Ectodermal cell (in vitro differentiated cells): ENCODE measurements around the gene CSMD2.

Experiments
- H3K27ac ChIP-seq: 2 replicates; pipeline ENCODE4 v1.7.0; 2013; ENCODE audit warnings: mild to moderate bottlenecking, low read depth, low read length; ENCODE audit not compliant: insufficient read depth, poor library complexity, severe bottlenecking
- H3K27me3 ChIP-seq: 2 replicates; pipeline ENCODE4 v1.7.0; 2013; ENCODE audit warnings: mild to moderate bottlenecking, low read length; ENCODE audit not compliant: insufficient read depth, control insufficient read depth, poor library complexity, severe bottlenecking
- H3K36me3 ChIP-seq: one replicate; pipeline ENCODE4 v1.7.0; 2013; ENCODE audit warnings: low read length; ENCODE audit not compliant: control insufficient read depth, insufficient read depth
- H3K4me1 ChIP-seq: one replicate; pipeline ENCODE4 v1.7.0; 2013; ENCODE audit warnings: low read length; ENCODE audit not compliant: control insufficient read depth, insufficient read depth
- H3K4me3 ChIP-seq: 2 replicates; pipeline ENCODE4 v1.7.0; 2013; ENCODE audit warnings: low read depth, low read length, control low read depth; ENCODE audit not compliant: insufficient read depth
- H3K9me3 ChIP-seq: 2 replicates; pipeline ENCODE4 v1.7.0; 2013; ENCODE audit warnings: mild to moderate bottlenecking, low read length, moderate library complexity; ENCODE audit not compliant: control insufficient read depth
- WGBS, 2 experiments: methylation state at CpG; one replicate each; pipeline ENCODE4 v1.1.7; 2013; ENCODE audit warnings: missing lambda C conversion rate in 2 of 2; 5-methylcytosine and 5-hydroxymethylcytosine counted together

The CSMD2 gene

DNA sequence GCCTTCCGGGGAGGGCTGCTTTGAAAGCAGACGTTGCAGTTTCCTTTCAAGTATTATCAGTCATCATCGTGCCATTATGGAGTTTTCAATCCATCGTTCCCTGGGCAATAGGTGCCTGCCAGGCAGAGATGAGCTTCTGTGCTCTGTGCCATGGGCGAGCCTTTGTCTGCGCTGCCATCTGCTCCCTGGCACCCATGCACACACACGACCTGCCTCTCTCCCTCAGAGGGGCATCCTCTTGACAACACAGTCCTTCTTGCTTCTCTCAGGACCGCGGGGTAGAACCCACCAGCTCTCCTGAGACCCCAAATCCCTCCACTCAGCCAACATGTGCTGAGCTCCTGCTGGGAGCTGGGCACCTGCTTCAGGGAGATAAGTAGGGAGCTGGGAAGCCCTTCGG is 151.9 kb downstream of the CSMD2 start:
- no peaks in the 10 kb centered on the region for H3K27me3 ChIP-seq
- no peaks in the 10 kb centered on the region for H3K9me3 ChIP-seq
- no peak overlapping the region for H3K4me3 ChIP-seq
- no peaks in the 10 kb centered on the region for H3K4me1 ChIP-seq
- no peak overlapping the region for H3K27ac ChIP-seq
- WGBS, 2 experiments: 88 to 89% methylated on average over 10 of the region's 10 CpGs
- H3K36me3 ChIP-seq: no peaks in the 10 kb centered on the region

DNA sequence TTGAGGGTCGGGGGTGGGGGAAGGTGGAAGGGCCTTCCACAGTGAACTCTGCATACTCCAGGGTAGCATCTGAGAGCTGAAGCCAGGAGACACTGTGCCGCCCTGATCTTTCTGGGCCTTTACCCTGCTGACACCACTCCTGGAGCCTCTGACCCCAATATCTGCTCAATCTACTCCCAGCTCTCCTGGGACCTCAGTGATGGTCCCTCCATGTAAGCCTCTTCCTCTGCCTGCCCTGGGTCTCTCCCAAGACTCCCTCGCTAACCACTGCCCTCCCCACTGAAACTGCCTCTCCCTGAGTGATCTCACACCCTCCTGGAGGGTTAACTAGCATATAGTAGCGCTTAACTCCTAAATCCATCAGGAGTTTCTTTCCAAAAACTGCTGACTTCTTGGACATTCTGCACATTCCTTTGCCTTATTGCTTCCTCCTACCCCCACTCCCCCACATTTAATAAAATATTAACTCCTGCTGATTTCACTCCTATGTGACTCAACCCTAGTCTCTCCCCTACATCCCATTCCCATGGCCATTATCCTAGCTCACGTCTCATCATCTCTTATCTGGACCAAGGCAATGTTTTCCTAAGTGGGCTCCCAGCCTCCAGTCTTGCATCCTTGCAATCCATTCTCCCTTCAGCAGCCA is 155.6 kb downstream of the CSMD2 start:
- no peaks in the 10 kb centered on the region for H3K36me3 ChIP-seq
- H3K27ac ChIP-seq: no peak overlapping the region
- no peaks in the 10 kb centered on the region for H3K27me3 ChIP-seq
- H3K9me3 ChIP-seq: no peaks in the 10 kb centered on the region
- H3K4me1 ChIP-seq: peaks cover 7% of the 10 kb centered on the region
- 94 to 96% methylated on average over 5 of the region's 5 CpGs for WGBS, 2 experiments
- no peak overlapping the region for H3K4me3 ChIP-seq

DNA sequence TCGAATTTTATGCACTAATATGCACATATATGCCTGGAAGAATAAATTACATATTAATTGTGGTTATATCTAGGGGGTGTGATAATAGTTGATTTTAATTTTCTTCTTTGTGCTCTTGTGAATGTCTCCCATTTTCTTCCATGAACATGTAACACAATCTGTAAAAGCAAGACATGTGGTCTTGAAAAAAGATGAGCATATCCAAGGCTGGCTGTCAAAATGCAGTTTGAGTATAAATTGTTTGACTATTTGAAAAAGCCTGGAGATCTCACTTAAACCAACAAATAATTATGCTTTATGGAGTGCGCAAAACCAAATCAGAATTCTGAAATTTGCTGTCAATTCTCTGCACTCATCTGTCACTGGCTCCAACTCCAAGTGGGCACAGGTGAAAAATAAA is 157.3 kb downstream of the CSMD2 start:
- Histone ChIP-seq H3K27me3 (no peaks in the 10 kb centered on the region), H3K4me1 (peaks cover 15% of the 10 kb centered on the region), H3K4me3 (no peak overlapping the region), H3K36me3 (no peaks in the 10 kb centered on the region), H3K27ac (no peak overlapping the region), H3K9me3 (no peaks in the 10 kb centered on the region)
- whole genome bisulfite sequencing, 2 experiments: 97 to 100% methylated on average over 1 of the region's 2 CpGs

DNA sequence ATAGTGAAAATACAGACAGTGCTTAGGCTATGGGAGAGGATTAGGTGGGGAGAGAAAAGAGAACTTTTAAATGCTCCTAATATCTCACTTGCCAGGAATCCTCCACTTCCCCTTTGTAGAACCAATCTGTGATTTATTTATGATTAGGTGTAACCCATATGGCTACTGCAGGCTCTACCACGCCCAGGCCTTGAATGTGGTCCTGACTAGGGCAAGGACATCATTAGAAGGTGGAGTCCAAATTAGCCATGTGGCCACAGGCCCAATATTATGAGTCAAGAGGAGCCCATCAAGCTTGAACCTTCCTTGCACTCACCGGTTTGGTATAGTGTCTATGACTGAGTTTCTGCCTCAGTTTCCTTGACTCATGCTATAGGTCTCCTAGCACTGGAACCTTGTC is 159.7 kb downstream of the CSMD2 start:
- H3K9me3 ChIP-seq: no peaks in the 10 kb centered on the region
- H3K4me3 ChIP-seq: no peak overlapping the region
- peaks cover 19% of the 10 kb centered on the region for H3K4me1 ChIP-seq
- no peaks in the 10 kb centered on the region for H3K36me3 ChIP-seq
- no peaks in the 10 kb centered on the region for H3K27me3 ChIP-seq
- WGBS, 2 experiments: 95 to 98% methylated on average over 2 of the region's 2 CpGs
- no peak overlapping the region for H3K27ac ChIP-seq

DNA sequence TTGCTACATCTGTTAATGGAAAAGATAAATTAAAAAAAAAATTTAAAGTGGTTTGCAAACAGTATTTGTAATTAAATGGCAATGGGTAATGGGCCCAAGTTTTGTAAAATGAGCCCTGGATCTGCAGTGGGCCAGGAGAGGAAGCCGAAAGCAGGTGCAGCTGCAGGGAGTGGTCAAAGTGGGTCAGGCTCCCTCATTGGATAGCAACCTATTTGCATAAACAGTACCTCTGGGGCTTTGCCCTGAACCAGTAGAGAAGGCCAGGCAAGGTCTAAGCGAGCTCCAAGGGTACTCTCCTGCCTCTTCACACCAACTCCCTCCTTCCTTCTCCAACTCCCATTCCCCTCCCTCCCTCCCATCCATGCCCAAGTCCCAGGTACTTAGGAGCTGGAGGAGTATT is 162.2 kb downstream of the CSMD2 start:
- Histone ChIP-seq H3K27ac (no peak overlapping the region), H3K4me1 (peaks cover 34% of the 10 kb centered on the region), H3K36me3 (no peaks in the 10 kb centered on the region), H3K27me3 (no peaks in the 10 kb centered on the region), H3K4me3 (no peak overlapping the region), H3K9me3 (no peaks in the 10 kb centered on the region)
- WGBS, 2 experiments: 77 to 85% methylated on average over 2 of the region's 2 CpGs

DNA sequence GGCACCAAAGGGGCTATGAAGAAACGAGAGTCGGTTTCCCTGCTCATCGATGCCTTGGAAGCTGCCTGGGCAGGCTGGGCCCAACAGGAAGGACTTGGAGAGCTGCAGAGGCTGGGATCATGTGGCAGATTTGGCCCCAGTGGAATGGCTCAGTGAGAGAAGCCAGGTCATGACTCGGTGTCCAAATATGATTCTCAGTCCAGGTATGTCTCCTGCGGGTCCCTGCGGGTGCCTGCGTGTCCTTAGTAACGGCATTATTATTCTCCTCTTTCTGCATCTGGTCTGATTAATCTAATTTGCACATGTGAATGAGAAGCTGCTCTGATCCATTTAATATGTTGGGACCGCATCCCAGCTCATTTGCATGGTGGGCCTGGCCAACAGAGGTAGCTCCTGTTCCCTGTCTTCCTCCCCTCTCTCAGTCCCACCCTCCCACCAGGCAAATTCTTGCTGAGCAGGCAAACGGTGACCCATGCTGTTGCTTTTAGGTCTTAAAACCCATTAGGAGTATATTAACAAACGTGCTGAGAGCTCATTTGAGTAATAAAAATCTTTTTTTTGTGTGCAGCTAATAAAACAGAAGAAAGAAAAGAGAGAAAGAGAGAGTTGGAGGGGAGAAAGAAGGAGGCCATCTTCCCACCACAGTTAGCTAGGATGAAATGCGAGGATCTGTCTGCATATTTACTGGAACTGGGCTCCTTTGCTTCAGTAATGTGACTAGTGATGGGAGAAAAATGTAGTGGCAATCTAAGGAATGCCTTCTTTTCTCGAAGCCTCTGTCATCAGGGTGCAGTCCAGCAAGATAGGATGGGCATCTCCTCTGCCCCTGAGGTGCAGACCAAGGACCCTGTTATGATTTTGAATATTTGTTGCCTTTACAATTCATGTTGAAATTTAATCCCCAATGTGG is 167.6 kb downstream of the CSMD2 start:
- H3K27ac ChIP-seq: no peak overlapping the region
- no peaks in the 10 kb centered on the region for H3K27me3 ChIP-seq
- 82 to 85% methylated on average over 13 of the region's 13 CpGs for WGBS, 2 experiments
- peaks cover 27% of the 10 kb centered on the region for H3K4me1 ChIP-seq
- H3K9me3 ChIP-seq: no peaks in the 10 kb centered on the region
- no peaks in the 10 kb centered on the region for H3K36me3 ChIP-seq
- no peak overlapping the region for H3K4me3 ChIP-seq

DNA sequence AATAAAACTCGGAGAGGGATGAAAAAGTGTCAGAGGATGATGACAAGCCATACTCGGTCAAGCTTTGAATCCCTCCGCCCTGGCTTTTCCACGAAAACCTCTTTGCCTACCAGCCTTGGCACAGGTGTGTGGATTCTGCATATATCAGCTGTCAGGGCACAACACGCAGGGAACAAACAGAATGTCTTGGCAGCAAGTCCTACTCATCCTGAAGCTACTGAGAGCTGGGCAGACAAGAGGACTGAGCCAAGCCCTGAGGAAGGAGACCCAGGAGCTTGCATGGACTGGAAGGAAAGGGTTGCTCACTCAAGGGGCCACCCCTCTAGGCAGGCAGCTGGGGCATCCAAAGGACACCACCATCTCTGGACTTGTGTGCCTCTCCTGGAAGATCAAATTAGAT is 168.7 kb downstream of the CSMD2 start:
- no peak overlapping the region for H3K27ac ChIP-seq
- no peak overlapping the region for H3K4me3 ChIP-seq
- peaks cover 27% of the 10 kb centered on the region for H3K4me1 ChIP-seq
- no peaks in the 10 kb centered on the region for H3K36me3 ChIP-seq
- 95% methylated on average over 5 of the region's 5 CpGs for WGBS, 2 experiments
- no peaks in the 10 kb centered on the region for H3K27me3 ChIP-seq
- no peaks in the 10 kb centered on the region for H3K9me3 ChIP-seq

DNA sequence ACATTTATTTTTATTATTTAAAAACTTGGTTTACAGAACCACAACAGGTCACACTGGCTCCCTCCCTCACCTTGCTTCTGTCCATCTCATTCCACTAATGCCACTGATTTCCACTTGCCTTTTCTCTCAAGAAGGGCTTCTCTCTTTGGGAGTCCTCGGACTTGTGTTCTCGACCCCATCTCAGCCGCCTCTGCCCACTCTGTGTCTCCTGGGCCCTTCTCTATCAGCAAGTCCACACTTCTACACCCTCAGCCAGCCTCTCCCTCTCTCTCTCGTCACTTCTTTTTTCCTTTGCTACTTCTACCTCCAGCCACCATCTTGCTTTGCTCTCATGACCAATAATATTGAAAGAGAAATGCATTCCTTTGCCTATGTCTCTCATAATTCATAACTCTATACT is 171.7 kb downstream of the CSMD2 start:
- H3K4me1 ChIP-seq: peaks cover 14% of the 10 kb centered on the region
- H3K27me3 ChIP-seq: no peaks in the 10 kb centered on the region
- H3K36me3 ChIP-seq: no peaks in the 10 kb centered on the region
- H3K9me3 ChIP-seq: no peaks in the 10 kb centered on the region
- no peak overlapping the region for H3K27ac ChIP-seq
- H3K4me3 ChIP-seq: no peak overlapping the region
- 93% methylated on average over 4 of the region's 4 CpGs for WGBS, 2 experiments

DNA sequence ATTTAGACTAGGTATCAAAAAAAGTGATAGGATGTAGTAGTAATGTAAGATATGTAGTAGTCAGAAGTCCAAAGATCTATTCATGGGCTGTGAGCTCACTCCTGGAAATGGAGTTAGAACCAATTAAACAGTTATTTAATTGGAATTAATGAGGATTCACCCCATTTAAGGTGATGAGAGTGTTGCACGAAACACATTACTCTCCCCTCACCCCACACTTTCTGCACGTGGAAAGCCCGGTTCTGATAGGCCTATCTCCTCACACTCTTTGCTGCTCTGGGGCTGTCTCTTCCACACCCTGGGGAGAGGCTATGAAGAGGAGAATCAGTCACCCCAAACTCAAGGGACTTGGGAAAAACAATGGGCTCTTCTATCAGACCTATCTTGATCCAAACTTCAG is 174.7 kb downstream of the CSMD2 start:
- Histone ChIP-seq H3K27me3 (no peaks in the 10 kb centered on the region), H3K9me3 (no peaks in the 10 kb centered on the region), H3K4me3 (no peak overlapping the region), H3K4me1 (peaks cover 9% of the 10 kb centered on the region), H3K27ac (no peak overlapping the region), H3K36me3 (no peaks in the 10 kb centered on the region)
- 87 to 98% methylated on average over 3 of the region's 3 CpGs for WGBS, 2 experiments

DNA sequence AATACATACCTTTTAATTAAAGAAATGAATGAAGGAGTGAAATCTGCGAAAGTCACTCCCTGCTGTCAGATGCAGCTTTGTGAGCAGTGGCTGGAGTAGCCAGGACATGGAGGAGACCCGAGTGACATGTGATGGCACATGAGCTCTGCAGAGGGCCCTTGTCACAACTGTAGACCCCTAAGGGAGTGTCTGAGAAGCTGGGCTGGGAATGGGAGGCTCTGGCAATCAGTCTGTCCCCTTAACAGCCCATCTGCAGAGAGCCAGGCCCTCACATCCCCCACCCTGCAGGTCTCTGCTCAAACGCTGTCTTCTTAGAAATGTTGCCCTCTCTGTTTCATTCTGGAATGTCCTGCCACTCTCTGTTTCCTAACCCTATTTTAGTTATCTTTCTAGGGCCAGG is 176.9 kb downstream of the CSMD2 start:
- 82 to 93% methylated on average over 3 of the region's 3 CpGs for WGBS, 2 experiments
- peaks cover 16% of the 10 kb centered on the region for H3K4me1 ChIP-seq
- no peak overlapping the region for H3K4me3 ChIP-seq
- H3K27ac ChIP-seq: no peak overlapping the region
- H3K36me3 ChIP-seq: no peaks in the 10 kb centered on the region
- no peaks in the 10 kb centered on the region for H3K27me3 ChIP-seq
- no peaks in the 10 kb centered on the region for H3K9me3 ChIP-seq
